GM20000 (cell line): ENCODE data around the gene EPHB6.

Experiments
- DNase-seq: peaks from one replicate; pipeline ENCODE4 v3.0.0; 2012; ENCODE audit warnings: low spot score
- TF ChIP-seq, protein P1 (sequence below): IDR thresholded peaks from 2 replicates; pipeline ENCODE4 v1.5.1; 2012; ENCODE audit warnings: mild to moderate bottlenecking, control low read depth; ENCODE audit errors: extremely low read depth, missing control alignments

The EPHB6 gene

DNA sequence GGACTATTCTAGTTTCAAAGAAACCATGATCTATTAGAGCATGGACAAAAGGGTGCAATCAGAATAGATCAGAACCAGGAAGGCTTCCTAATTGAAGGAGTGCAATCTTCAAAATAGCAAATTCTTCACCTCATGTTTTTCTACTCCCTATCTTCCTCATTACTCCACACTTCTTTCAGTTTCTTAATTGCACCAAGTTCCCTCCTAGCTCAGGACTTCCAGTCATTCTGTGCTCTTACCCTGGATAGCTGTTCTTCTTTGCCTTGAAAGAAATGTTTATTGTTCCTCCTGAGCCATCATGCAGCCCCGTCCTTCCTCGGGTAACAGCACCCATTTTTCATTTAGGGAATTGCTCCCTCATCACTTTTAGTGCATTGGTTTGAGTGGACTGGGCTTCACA is 55.6 kb downstream of the EPHB6 start:
- DNase-seq: no peak
- TF ChIP-seq, protein P1, sequence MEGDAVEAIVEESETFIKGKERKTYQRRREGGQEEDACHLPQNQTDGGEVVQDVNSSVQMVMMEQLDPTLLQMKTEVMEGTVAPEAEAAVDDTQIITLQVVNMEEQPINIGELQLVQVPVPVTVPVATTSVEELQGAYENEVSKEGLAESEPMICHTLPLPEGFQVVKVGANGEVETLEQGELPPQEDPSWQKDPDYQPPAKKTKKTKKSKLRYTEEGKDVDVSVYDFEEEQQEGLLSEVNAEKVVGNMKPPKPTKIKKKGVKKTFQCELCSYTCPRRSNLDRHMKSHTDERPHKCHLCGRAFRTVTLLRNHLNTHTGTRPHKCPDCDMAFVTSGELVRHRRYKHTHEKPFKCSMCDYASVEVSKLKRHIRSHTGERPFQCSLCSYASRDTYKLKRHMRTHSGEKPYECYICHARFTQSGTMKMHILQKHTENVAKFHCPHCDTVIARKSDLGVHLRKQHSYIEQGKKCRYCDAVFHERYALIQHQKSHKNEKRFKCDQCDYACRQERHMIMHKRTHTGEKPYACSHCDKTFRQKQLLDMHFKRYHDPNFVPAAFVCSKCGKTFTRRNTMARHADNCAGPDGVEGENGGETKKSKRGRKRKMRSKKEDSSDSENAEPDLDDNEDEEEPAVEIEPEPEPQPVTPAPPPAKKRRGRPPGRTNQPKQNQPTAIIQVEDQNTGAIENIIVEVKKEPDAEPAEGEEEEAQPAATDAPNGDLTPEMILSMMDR: no peak

DNA sequence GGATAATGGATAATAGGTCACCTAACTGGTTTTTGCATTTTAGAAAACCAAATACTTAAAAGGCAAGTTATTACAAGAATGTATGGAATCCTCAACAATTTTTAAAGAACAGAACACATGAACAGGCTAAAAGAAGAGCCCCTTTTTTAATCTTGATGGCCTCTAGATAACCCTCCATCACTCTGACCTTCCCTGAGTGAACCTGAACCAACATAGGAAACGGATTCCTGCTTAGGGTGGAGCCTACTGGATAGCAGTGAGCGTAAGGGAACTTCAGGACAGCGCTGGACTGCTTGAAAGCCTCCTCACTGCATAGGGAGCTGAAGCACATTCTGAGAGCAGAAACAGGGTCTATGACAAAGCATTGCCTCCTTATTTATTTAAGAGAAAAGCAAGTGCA is 58.2 kb downstream of the EPHB6 start:
- no peak for DNase-seq
- TF ChIP-seq, protein P1: no peak

- TF ChIP-seq, protein P1: no peak
- no peak for DNase-seq
Observed at GRCh38 chr7:142913566-142913965, 58.7 kb downstream of the EPHB6 start.

- TF ChIP-seq, protein P1: no peak
- DNase-seq: no peak
Observed at GRCh38 chr7:142914121-142914520, 59.2 kb downstream of the EPHB6 start.

- no peak for DNase-seq
- TF ChIP-seq, protein P1: no peak
Observed at GRCh38 chr7:142915315-142915714, 60.4 kb downstream of the EPHB6 start.

- TF ChIP-seq, protein P1: no peak
- no peak for DNase-seq
Observed at GRCh38 chr7:142916508-142916907, 61.6 kb downstream of the EPHB6 start.

DNA sequence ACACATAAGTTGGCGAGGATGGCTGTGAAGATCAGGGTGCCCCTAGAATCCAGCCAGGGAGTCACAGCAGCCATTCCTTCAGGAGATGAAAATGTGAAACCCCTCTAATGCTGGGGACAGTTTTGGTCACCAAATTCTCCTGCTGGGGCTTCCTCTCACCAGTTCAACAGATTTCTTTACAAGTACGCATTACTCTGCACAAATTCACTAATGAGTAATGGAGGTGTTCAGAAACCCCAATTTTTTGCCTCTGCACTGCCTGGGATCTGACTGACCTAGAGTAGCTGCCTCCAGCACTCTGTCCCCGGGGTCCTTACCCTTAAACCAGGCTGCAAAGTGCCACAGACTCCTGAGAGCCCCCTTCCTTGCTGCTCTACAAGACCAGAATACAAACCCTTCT is 62.6 kb downstream of the EPHB6 start:
- DNase-seq: no peak
- TF ChIP-seq, protein P1: no peak
